Activated B cell treated with CpG ODN at 0.5 μM for 24 hours (primary cell): Measurements from ENCODE around the gene ADAM33. TPM values are rescaled to one million over a fixed set of nuclear protein-coding genes. Genes with fewer than 3 reads are reported as not detected.

Experiments
- ATAC-seq: fragments of 200-7000 bp; cut with Tn5 transposase; one replicate; pipeline ENCODE4 v1.10.0; 2021; ENCODE audit warnings: low read depth, mild to moderate bottlenecking, moderate library complexity
- CTCF ChIA-PET: fragments of 350-600 bp; sonication (Branson Sonifier 250); formaldehyde crosslinking; loops from one replicate; lab custom pipeline; 2021; ENCODE audit warnings: antibody characterized with exemption; lab: Charles Lee
- POLR2A ChIA-PET: fragments of 350-600 bp; sonication (Branson Sonifier 250); formaldehyde crosslinking; loops from one replicate; lab custom pipeline; 2021; ENCODE audit warnings: antibody characterized with exemption; lab: Charles Lee
- DNase-seq: peaks from one replicate; pipeline ENCODE4 v3.0.0; 2022
- H3K27ac Mint-ChIP-seq: one replicate; pipeline ENCODE4 v1.8.0; 2020; ENCODE audit warnings: mixed read lengths
- H3K27me3 Mint-ChIP-seq: one replicate; pipeline ENCODE4 v1.8.0; 2021; ENCODE audit warnings: mixed read lengths
- H3K36me3 Mint-ChIP-seq: one replicate; pipeline ENCODE4 v1.8.0; 2021; ENCODE audit warnings: low read depth, mixed read lengths
- H3K4me1 Mint-ChIP-seq: one replicate; pipeline ENCODE4 v1.8.0; 2021; ENCODE audit warnings: mixed read lengths
- H3K4me3 Mint-ChIP-seq: one replicate; pipeline ENCODE4 v1.8.0; 2020; ENCODE audit warnings: mild to moderate bottlenecking, mixed read lengths
- H3K9me3 Mint-ChIP-seq: one replicate; pipeline ENCODE4 v1.8.0; 2020; ENCODE audit warnings: mixed read lengths
- intact Hi-C: fragments of 100-400 bp; cut with micrococcal nuclease; formaldehyde crosslinking; loops from one replicate; pipeline ENCODE4 v1.15.1; 2024
- total RNA-seq: library from RNA; stranded (reverse); gene quantifications from 2 replicates; pipeline ENCODE4 v1.2.3, GENCODE V29; 2022
- TF ChIP-seq, protein P1 (sequence below): fragments of 200-600 bp; IDR thresholded peaks from one replicate; pipeline ENCODE4 v1.8.0; 2022; ENCODE audit warnings: antibody characterized with exemption, mild to moderate bottlenecking

The ADAM33 gene
- total RNA-seq, 1 donor from 2014 or later = not detected

GRCh38 chr20:3687655-3688054 lies 5.8 kb upstream of the ADAM33 start:
- intact Hi-C loops = no loop called here
- ATAC-seq (no peak), DNase-seq (no peak)
- Mint-ChIP-seq H3K4me1 (no peaks in the 10 kb centered on the region), H3K4me3 (no peak overlapping the region), H3K27ac (no peak overlapping the region), H3K9me3 (no peaks in the 10 kb centered on the region), H3K36me3 (no peaks in the 10 kb centered on the region), H3K27me3 (peaks cover 20% of the 10 kb centered on the region)
- CTCF ChIA-PET = interaction anchor here (1.0 kb wide), 1 partner anchor 11 kb away, joined by 4 read pairs; no protein-coding TSS in a partner anchor
- TF ChIP-seq, protein P1, sequence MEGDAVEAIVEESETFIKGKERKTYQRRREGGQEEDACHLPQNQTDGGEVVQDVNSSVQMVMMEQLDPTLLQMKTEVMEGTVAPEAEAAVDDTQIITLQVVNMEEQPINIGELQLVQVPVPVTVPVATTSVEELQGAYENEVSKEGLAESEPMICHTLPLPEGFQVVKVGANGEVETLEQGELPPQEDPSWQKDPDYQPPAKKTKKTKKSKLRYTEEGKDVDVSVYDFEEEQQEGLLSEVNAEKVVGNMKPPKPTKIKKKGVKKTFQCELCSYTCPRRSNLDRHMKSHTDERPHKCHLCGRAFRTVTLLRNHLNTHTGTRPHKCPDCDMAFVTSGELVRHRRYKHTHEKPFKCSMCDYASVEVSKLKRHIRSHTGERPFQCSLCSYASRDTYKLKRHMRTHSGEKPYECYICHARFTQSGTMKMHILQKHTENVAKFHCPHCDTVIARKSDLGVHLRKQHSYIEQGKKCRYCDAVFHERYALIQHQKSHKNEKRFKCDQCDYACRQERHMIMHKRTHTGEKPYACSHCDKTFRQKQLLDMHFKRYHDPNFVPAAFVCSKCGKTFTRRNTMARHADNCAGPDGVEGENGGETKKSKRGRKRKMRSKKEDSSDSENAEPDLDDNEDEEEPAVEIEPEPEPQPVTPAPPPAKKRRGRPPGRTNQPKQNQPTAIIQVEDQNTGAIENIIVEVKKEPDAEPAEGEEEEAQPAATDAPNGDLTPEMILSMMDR = no peak
- POLR2A ChIA-PET = no interaction called here

DNA sequence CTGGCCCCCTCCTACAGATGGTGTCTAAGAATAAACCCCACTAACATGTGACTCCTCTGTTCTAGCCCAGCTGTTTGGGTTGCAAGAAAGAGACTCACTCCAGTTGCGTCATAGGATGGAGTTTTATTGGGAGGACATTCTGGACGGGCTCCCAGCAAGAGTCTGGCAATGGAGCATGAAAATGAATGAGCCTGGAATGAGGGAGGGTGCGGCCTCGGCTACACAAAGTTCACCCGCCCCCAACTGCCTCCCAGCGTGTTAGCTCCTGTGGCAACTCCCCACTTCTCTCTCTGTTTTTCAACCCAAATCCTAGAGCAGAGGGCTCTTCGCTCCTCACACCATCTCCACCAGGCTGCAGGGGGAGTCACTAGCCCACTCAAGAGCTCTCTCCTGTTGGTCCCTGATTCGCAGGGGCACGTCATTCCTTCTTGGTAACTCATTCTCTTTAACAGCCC lies 5.1 kb upstream of the ADAM33 start:
- ATAC-seq (no peak), DNase-seq (no peak)
- H3K4me3 Mint-ChIP-seq = no peak overlapping the region
- no peak overlapping the region for H3K27ac Mint-ChIP-seq
- intact Hi-C loops = no loop called here
- no peaks in the 10 kb centered on the region for H3K36me3 Mint-ChIP-seq
- TF ChIP-seq, protein P1 = no peak
- peaks cover 23% of the 10 kb centered on the region for H3K27me3 Mint-ChIP-seq
- POLR2A ChIA-PET = no interaction called here
- CTCF ChIA-PET = interaction anchor here (1.0 kb wide), 1 partner anchor 10 kb away, joined by 4 read pairs; no protein-coding TSS in a partner anchor
- no peaks in the 10 kb centered on the region for H3K4me1 Mint-ChIP-seq
- no peaks in the 10 kb centered on the region for H3K9me3 Mint-ChIP-seq

DNA sequence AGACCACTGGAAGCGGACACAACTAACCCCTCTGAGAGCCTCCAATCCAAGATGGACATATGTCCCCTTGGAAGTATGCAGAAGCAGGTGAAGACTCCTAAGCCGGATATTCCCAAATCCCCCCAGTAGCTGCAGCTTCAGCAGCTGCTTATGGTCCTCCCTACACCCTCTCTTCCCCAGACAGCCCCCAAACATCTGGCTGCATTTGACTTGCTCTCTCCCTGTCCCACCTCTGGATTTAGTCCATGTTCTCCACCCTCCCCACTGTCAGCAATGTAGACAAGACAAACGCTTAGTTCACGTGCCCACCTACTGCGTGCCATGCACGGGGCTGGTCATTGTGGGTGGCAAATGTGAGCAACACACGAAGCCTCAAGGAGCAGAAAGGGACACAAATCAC lies 4.6 kb upstream of the ADAM33 start:
- ATAC-seq = no peak
- TF ChIP-seq, protein P1 = no peak
- POLR2A ChIA-PET = no interaction called here
- H3K27ac Mint-ChIP-seq = no peak overlapping the region
- H3K27me3 Mint-ChIP-seq = peaks cover 23% of the 10 kb centered on the region
- H3K4me1 Mint-ChIP-seq = no peaks in the 10 kb centered on the region
- no peaks in the 10 kb centered on the region for H3K9me3 Mint-ChIP-seq
- CTCF ChIA-PET = no interaction called here
- no peak for DNase-seq
- H3K4me3 Mint-ChIP-seq = no peak overlapping the region
- H3K36me3 Mint-ChIP-seq = no peaks in the 10 kb centered on the region
- intact Hi-C loops = no loop called here

- no peak for ATAC-seq
- ChIA-PET CTCF (interaction anchor here (0.6 kb wide), 1 partner anchor 57 kb away, joined by 3 read pairs; no protein-coding TSS in a partner anchor), POLR2A (no interaction called here)
- no peak overlapping the region for H3K4me3 Mint-ChIP-seq
- no peaks in the 10 kb centered on the region for H3K9me3 Mint-ChIP-seq
- peaks cover 31% of the 10 kb centered on the region for H3K27me3 Mint-ChIP-seq
- intact Hi-C loops = no loop called here
- no peak overlapping the region for H3K27ac Mint-ChIP-seq
- TF ChIP-seq, protein P1 = no peak
- DNase-seq = no peak
- H3K4me1 Mint-ChIP-seq = no peaks in the 10 kb centered on the region
- no peaks in the 10 kb centered on the region for H3K36me3 Mint-ChIP-seq
Observed at GRCh38 chr20:3685341-3685740, 3.5 kb upstream of the ADAM33 start.

- TF ChIP-seq, protein P1 = no peak
- ATAC-seq (no peak), DNase-seq (no peak)
- Mint-ChIP-seq H3K9me3 (no peaks in the 10 kb centered on the region), H3K27ac (no peak overlapping the region), H3K4me1 (peaks cover 7% of the 10 kb centered on the region), H3K36me3 (no peaks in the 10 kb centered on the region), H3K4me3 (no peak overlapping the region), H3K27me3 (peaks cover 41% of the 10 kb centered on the region)
- intact Hi-C loops = no loop called here
- CTCF ChIA-PET = no interaction called here
- POLR2A ChIA-PET = no interaction called here
Observed at GRCh38 chr20:3681352-3681930, 369 bp downstream of the ADAM33 start.
